ENCODE data around the gene ACTG1. TPM values are rescaled to one million over a fixed set of nuclear protein-coding genes. Genes with fewer than 3 reads are reported as not detected.

The ACTG1 gene
- polyA plus RNA-seq, 1 of the 3 experiments (the other 2 are of a cell fraction), result 7,871 TPM

GRCh38 chr17:81539571-81539900 lies 26.9 kb upstream of the ACTG1 start:
- no peaks in the 10 kb centered on the region for H3K27me3 ChIP-seq (ENCODE audit: insufficient read depth)
- no peaks in the 10 kb centered on the region for H3K9me2 ChIP-seq
- H3K4me3 ChIP-seq (ENCODE audit: low read depth in 2 of 2, low read length in 1 of 2), result no peak overlapping the region
- H3K9ac ChIP-seq, result no peak overlapping the region
- no peak overlapping the region for H3K27ac ChIP-seq (ENCODE audit: low read depth in 2 of 2, low read length in 1 of 2)
- ChIA-PET POLR2A (interaction anchor here (0.9 kb wide), 1 partner anchor 32 kb away, joined by 3 read pairs; no protein-coding TSS in a partner anchor), CTCF (interaction anchor here (1.4 to 4.2 kb wide), 3 partner anchors 27 to 285 kb away, joined by 8 to 39 read pairs (median 20); partner anchors contain the start of gene ACTG1)
- DNase-seq, result no peak
- H4K20me1 ChIP-seq (ENCODE audit: insufficient read depth), result peaks cover 9% of the 10 kb centered on the region; the same call in 1 of the 2 replicates
- H3F3A ChIP-seq (replicated peaks; ENCODE audit: insufficient read depth), result peaks cover 11% of the 10 kb centered on the region
- 93% methylated on average over 9 of the region's 10 CpGs for WGBS (ENCODE audit: low lambda C conversion rate)
- peaks cover 0 to 24% of the 10 kb centered on the region in 2 experiments; a peak in 1 of 4 replicates for H3K4me1 ChIP-seq (ENCODE audit: control insufficient read depth in 1 of 2, insufficient read depth in 2 of 2, low read depth in 1 of 2, low read length in 1 of 2)
- TF ChIP-seq FOSL2 (IDR thresholded peaks at IDR 0.05; ENCODE audit: borderline replicate concordance, low read depth) (no peak), ELF1 (IDR thresholded peaks at IDR 0.05) (no peak), EP300 (IDR thresholded peaks at IDR 0.05; ENCODE audit: borderline replicate concordance in 1 of 2, low read depth in 1 of 2, low read length in 1 of 2) (no peak), CHD2 (IDR thresholded peaks at IDR 0.05; ENCODE audit: low read length, partially characterized antibody) (no peak), NFIC (IDR thresholded peaks at IDR 0.05; ENCODE audit: borderline replicate concordance) (no peak), TAF1 (IDR thresholded peaks at IDR 0.05; ENCODE audit: borderline replicate concordance, low read depth, low read length) (no peak)
- TF ChIP-seq, protein P1, sequence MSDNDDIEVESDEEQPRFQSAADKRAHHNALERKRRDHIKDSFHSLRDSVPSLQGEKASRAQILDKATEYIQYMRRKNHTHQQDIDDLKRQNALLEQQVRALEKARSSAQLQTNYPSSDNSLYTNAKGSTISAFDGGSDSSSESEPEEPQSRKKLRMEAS (IDR thresholded peaks at IDR 0.05; ENCODE audit: low read depth), result no peak
- TF ChIP-seq, protein P2, sequence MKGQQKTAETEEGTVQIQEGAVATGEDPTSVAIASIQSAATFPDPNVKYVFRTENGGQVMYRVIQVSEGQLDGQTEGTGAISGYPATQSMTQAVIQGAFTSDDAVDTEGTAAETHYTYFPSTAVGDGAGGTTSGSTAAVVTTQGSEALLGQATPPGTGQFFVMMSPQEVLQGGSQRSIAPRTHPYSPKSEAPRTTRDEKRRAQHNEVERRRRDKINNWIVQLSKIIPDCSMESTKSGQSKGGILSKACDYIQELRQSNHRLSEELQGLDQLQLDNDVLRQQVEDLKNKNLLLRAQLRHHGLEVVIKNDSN (IDR thresholded peaks at IDR 0.05; ENCODE audit: borderline replicate concordance, low read depth), result no peak
- TF ChIP-seq, protein P3, sequence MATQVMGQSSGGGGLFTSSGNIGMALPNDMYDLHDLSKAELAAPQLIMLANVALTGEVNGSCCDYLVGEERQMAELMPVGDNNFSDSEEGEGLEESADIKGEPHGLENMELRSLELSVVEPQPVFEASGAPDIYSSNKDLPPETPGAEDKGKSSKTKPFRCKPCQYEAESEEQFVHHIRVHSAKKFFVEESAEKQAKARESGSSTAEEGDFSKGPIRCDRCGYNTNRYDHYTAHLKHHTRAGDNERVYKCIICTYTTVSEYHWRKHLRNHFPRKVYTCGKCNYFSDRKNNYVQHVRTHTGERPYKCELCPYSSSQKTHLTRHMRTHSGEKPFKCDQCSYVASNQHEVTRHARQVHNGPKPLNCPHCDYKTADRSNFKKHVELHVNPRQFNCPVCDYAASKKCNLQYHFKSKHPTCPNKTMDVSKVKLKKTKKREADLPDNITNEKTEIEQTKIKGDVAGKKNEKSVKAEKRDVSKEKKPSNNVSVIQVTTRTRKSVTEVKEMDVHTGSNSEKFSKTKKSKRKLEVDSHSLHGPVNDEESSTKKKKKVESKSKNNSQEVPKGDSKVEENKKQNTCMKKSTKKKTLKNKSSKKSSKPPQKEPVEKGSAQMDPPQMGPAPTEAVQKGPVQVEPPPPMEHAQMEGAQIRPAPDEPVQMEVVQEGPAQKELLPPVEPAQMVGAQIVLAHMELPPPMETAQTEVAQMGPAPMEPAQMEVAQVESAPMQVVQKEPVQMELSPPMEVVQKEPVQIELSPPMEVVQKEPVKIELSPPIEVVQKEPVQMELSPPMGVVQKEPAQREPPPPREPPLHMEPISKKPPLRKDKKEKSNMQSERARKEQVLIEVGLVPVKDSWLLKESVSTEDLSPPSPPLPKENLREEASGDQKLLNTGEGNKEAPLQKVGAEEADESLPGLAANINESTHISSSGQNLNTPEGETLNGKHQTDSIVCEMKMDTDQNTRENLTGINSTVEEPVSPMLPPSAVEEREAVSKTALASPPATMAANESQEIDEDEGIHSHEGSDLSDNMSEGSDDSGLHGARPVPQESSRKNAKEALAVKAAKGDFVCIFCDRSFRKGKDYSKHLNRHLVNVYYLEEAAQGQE (IDR thresholded peaks at IDR 0.05; ENCODE audit: low read depth, low read length), result no peak
- H2AFZ ChIP-seq (ENCODE audit: low read depth), result no peak overlapping the region
- no peaks in the 10 kb centered on the region for H3K79me2 ChIP-seq (ENCODE audit: insufficient read depth)
- peaks cover 11 to 41% of the 10 kb centered on the region in 2 experiments for H3K36me3 ChIP-seq (replicated peaks in 1 of 2; ENCODE audit: control insufficient read depth in 1 of 2, insufficient read depth in 2 of 2, low read length in 1 of 2)
- H3K9me3 ChIP-seq, result no peaks in the 10 kb centered on the region
- no peak overlapping the region for H3K4me2 ChIP-seq

- POLR2A ChIA-PET, result interaction anchor here (0.7 to 1.1 kb wide), 3 partner anchors 26 to 32 kb away, joined by 3 to 4 read pairs (median 3); partner anchors contain the start of gene ACTG1
- TF ChIP-seq FOXJ3 (CRISPR knock-in tag; IDR thresholded peaks at IDR 0.05), result no peak
- TF ChIP-seq EP300 (IDR thresholded peaks at IDR 0.05; ENCODE audit: borderline replicate concordance in 1 of 2, low read depth in 1 of 2, low read length in 1 of 2), result no peak
- no peak for TF ChIP-seq RFX5 (IDR thresholded peaks at IDR 0.05; ENCODE audit: low read length)
- TF ChIP-seq YY1 (IDR thresholded peaks at IDR 0.05; ENCODE audit: low read depth), result no peak
- no peak for TF ChIP-seq CHD2 (IDR thresholded peaks at IDR 0.05; ENCODE audit: low read length, partially characterized antibody)
- TF ChIP-seq NFIC (IDR thresholded peaks at IDR 0.05; ENCODE audit: borderline replicate concordance), result no peak
- no peak for TF ChIP-seq GATA2 (CRISPR knock-in tag; IDR thresholded peaks at IDR 0.05)
- TF ChIP-seq, protein P4, sequence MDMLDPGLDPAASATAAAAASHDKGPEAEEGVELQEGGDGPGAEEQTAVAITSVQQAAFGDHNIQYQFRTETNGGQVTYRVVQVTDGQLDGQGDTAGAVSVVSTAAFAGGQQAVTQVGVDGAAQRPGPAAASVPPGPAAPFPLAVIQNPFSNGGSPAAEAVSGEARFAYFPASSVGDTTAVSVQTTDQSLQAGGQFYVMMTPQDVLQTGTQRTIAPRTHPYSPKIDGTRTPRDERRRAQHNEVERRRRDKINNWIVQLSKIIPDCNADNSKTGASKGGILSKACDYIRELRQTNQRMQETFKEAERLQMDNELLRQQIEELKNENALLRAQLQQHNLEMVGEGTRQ (IDR thresholded peaks at IDR 0.05; ENCODE audit: borderline replicate concordance, low read depth, low read length), result no peak
Observed at GRCh38 chr17:81538651-81539570, 26.3 kb upstream of the ACTG1 start.

More at GRCh38 chr17:81538651-81539570, 26.3 kb upstream of the ACTG1 start:
- WGBS (ENCODE audit: low lambda C conversion rate), result 83% methylated on average over 24 of the region's 26 CpGs
- no peak for DNase-seq
- no peak overlapping the region for H2AFZ ChIP-seq (ENCODE audit: low read depth)
- CTCF ChIA-PET, result interaction anchor here (0.7 to 4.2 kb wide), 15 partner anchors 13 to 285 kb away, joined by 3 to 39 read pairs (median 7); partner anchors contain the start of genes ACTG1 and FAAP100
- no peak overlapping the region for H3K27ac ChIP-seq (ENCODE audit: low read depth in 2 of 2, low read length in 1 of 2)
- no peak overlapping the region for H3K9ac ChIP-seq
- H3K36me3 ChIP-seq (replicated peaks in 1 of 2; ENCODE audit: control insufficient read depth in 1 of 2, insufficient read depth in 2 of 2, low read length in 1 of 2), result peaks cover 8 to 35% of the 10 kb centered on the region in 2 experiments
- no peaks in the 10 kb centered on the region for H3K9me2 ChIP-seq
- peaks cover 11% of the 10 kb centered on the region for H3F3A ChIP-seq (replicated peaks; ENCODE audit: insufficient read depth)
- no peaks in the 10 kb centered on the region for H3K9me3 ChIP-seq
- no peak overlapping the region for H3K4me2 ChIP-seq
- H3K4me3 ChIP-seq (ENCODE audit: low read depth in 2 of 2, low read length in 1 of 2), result no peak overlapping the region
- no peaks in the 10 kb centered on the region for H3K27me3 ChIP-seq (ENCODE audit: insufficient read depth)
- no peaks in the 10 kb centered on the region for H3K79me2 ChIP-seq (ENCODE audit: insufficient read depth)
- H3K4me1 ChIP-seq (ENCODE audit: control insufficient read depth in 1 of 2, insufficient read depth in 2 of 2, low read depth in 1 of 2, low read length in 1 of 2), result peaks cover 0 to 30% of the 10 kb centered on the region in 2 experiments; a peak in 1 of 4 replicates
- peaks cover 9% of the 10 kb centered on the region; the same call in 1 of the 2 replicates for H4K20me1 ChIP-seq (ENCODE audit: insufficient read depth)

Data from SK-N-SH (cell line).